Measurements from ENCODE around the gene ADORA2A.

The ADORA2A gene

DNA sequence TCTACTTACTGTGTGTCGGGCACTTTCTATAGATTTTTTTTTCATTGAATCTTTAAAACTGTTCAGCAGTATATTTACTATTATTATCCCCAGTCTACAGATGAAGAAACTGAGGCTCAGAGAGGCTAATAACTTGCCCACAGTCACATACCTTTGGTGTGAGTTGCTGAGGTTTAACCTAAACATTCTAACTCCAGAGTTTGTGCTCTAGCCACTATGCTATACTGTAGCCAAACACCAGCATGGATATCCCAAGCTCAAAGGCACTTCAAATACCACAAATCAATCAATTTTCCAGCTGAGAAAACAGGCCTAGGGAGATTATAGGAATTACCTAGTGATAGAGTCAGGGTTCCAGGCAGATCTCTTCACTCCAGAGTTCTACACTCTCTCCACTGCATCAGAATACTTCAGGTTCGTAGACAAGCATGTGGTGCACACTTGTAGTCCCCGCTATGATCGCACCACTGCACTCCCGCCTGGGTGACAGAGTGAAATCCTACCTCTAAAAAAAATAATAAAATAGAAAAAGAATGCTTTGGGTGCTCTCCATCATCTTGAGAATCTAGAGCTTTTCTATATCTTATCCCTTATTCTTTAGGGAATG, 47.4 kb downstream of the ADORA2A start:
- no peak for DNase-seq (ENCODE audit: low read depth)
- H3K4me3 ChIP-seq (ENCODE audit: control insufficient read depth, low read depth, low read length): no peak overlapping the region
- TF ChIP-seq, protein P1, sequence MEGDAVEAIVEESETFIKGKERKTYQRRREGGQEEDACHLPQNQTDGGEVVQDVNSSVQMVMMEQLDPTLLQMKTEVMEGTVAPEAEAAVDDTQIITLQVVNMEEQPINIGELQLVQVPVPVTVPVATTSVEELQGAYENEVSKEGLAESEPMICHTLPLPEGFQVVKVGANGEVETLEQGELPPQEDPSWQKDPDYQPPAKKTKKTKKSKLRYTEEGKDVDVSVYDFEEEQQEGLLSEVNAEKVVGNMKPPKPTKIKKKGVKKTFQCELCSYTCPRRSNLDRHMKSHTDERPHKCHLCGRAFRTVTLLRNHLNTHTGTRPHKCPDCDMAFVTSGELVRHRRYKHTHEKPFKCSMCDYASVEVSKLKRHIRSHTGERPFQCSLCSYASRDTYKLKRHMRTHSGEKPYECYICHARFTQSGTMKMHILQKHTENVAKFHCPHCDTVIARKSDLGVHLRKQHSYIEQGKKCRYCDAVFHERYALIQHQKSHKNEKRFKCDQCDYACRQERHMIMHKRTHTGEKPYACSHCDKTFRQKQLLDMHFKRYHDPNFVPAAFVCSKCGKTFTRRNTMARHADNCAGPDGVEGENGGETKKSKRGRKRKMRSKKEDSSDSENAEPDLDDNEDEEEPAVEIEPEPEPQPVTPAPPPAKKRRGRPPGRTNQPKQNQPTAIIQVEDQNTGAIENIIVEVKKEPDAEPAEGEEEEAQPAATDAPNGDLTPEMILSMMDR (conservative IDR thresholded peaks at IDR 0.05; ENCODE audit: control insufficient read depth, insufficient read depth, low read depth, low read length): no peak

DNA sequence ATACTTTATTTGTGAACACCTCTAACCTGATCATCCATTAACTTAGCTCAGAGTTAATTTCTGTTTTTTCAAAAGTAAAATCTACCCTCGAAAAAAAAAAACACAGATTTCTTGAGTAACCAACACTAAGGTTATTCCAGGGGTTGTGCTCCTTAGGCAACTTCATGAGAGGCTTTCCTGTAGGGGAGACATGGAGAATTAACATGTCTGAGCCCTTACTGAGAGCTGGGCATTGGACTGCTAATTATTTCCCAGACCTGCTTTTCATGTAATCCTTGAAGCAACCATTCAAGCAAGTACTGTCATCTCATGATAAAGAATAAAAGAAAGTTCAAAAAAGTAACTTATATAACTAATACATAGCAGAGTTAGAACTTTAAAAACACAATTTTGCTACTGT, 54.2 kb downstream of the ADORA2A start:
- TF ChIP-seq, protein P1 (conservative IDR thresholded peaks at IDR 0.05; ENCODE audit: control insufficient read depth, insufficient read depth, low read depth, low read length): no peak
- H3K4me3 ChIP-seq (ENCODE audit: control insufficient read depth, low read depth, low read length): no peak overlapping the region
- no peak for DNase-seq (ENCODE audit: low read depth)

DNA sequence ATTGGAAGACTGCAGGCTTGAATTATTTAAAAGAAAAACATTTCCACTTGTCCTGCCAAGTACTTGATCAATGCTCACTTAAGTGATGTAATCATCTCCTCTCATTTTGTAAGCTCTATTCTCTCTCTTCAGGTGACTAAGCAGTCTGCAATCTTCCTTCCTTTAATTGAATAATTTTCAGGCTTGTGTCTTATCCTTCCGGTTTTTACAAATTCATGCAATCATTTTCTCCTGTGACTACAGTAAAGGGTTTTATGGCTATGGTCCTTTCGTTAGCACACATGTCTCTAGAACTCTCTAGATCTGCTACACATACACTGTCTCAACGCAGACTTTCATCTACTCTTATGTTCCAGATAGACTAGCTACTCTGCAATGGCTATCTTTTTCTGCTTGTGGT, 55.2 kb downstream of the ADORA2A start:
- no peak overlapping the region for H3K4me3 ChIP-seq (ENCODE audit: control insufficient read depth, low read depth, low read length)
- TF ChIP-seq, protein P1 (conservative IDR thresholded peaks at IDR 0.05; ENCODE audit: control insufficient read depth, insufficient read depth, low read depth, low read length): no peak
- DNase-seq (ENCODE audit: low read depth): peak; percentile 72

DNA sequence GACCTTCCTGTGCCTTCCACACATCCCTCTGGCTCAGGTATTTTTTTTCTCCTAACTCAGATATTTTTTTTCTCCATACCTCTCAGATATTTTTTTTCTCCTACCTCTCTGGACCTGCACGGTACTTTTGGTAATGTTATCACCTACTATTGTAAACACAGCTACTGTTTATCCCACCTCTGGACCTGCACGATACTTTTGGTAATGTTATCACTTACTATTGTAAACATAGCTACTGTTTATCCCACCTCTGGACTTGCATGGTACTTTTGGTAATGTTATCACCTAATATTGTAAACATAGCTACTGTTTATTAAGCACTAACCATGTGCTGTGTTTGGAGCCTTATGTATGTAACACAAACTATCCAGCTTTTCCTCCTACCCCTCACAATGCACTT, 55.6 kb downstream of the ADORA2A start:
- TF ChIP-seq, protein P1 (conservative IDR thresholded peaks at IDR 0.05; ENCODE audit: control insufficient read depth, insufficient read depth, low read depth, low read length): no peak
- H3K4me3 ChIP-seq (ENCODE audit: control insufficient read depth, low read depth, low read length): no peak overlapping the region
- no peak for DNase-seq (ENCODE audit: low read depth)

DNA sequence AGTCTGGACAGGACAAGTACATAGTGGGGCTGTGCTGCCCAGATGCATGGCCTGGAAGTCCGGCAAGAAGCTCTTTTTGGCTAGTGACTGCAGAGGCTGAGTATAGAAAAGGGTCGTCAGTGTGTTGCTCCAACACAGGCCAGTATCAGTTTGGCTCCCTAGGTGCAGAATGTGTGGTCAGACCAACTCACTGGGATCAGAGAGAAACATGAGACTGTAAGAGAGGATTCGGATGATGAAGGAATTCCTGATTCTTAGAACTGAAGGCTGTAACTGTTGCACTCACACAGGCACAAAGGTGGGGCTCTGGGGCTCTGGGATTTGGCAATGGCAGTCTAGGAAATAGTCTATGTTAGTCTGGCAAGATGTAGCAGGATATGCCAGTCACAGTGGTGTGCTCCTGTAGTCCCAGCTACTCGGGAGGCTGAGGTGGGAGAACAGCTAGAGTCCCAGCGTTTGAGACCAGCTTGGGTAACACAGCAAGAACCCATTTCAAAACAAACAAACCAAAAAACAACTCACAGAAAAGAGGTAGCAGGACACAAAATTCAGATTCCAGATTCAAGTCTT, 56.7 kb downstream of the ADORA2A start:
- no peak overlapping the region for H3K4me3 ChIP-seq (ENCODE audit: control insufficient read depth, low read depth, low read length)
- no peak for DNase-seq (ENCODE audit: low read depth)
- TF ChIP-seq, protein P1 (conservative IDR thresholded peaks at IDR 0.05; ENCODE audit: control insufficient read depth, insufficient read depth, low read depth, low read length): no peak

DNA sequence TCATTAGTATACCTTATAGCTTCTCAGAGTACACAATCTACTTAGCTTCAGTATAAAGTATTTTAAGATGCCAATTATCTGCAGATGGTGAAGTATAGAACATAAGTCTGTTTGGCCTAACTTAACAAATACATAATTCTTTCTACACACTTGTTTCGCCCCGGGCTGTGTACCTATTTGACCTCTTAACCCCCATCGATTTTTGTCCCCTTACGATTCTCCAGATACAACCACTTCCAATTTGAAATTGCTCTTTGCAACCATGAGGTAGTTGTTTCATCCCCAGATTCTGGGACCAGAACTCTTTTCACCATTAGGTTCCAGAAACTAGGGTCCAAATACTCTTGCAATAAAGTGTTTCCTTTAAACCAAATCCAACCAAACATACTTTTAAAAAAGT, 57.8 kb downstream of the ADORA2A start:
- TF ChIP-seq, protein P1 (conservative IDR thresholded peaks at IDR 0.05; ENCODE audit: control insufficient read depth, insufficient read depth, low read depth, low read length): no peak
- H3K4me3 ChIP-seq (ENCODE audit: control insufficient read depth, low read depth, low read length): no peak overlapping the region
- DNase-seq (ENCODE audit: low read depth): no peak
